C4-2B (cell line): ENCODE measurements around the gene CDH24.

Source experiments
- H3K27ac ChIP-seq: fragments of 450-650 bp; 2 replicates; pipeline ENCODE4 v1.5.1; 2017
- CTCF ChIP-seq: fragments of 450-650 bp; conservative IDR thresholded peaks from 2 replicates; pipeline ENCODE4 v1.5.1; 2017; ENCODE audit warnings: mild to moderate bottlenecking
- ZFX ChIP-seq: fragments of 450-650 bp; IDR thresholded peaks from 2 replicates; pipeline ENCODE4 v1.6.1; 2017

Gene CDH24

GRCh38 chr14:23052671-23053070 is 4.6 kb downstream of the CDH24 start:
- H3K27ac ChIP-seq: no peak overlapping the region
- no peak for TF ChIP-seq ZFX
- no peak for TF ChIP-seq CTCF

GRCh38 chr14:23052182-23052623 is 5.1 kb downstream of the CDH24 start:
- TF ChIP-seq ZFX: no peak
- TF ChIP-seq CTCF: no peak
- no peak overlapping the region for H3K27ac ChIP-seq

- H3K27ac ChIP-seq: no peak overlapping the region
- TF ChIP-seq ZFX: no peak
- no peak for TF ChIP-seq CTCF
Measured at GRCh38 chr14:23051141-23052057, 5.9 kb downstream of the CDH24 start.

- TF ChIP-seq CTCF (no peak), ZFX (no peak)
- no peak overlapping the region for H3K27ac ChIP-seq
Measured at GRCh38 chr14:23049011-23049410, 8.3 kb downstream of the CDH24 start.

- TF ChIP-seq CTCF: no peak
- no peak for TF ChIP-seq ZFX
- no peak overlapping the region for H3K27ac ChIP-seq
Measured at GRCh38 chr14:23047751-23048693, 9.3 kb downstream of the CDH24 start.

GRCh38 chr14:23047034-23047634 is 10.2 kb downstream of the CDH24 start:
- no peak overlapping the region for H3K27ac ChIP-seq
- no peak for TF ChIP-seq CTCF
